Kidney epithelial cell (primary cell): ENCODE data around the gene ALB. TPM values are rescaled to one million over a fixed set of nuclear protein-coding genes. Genes with fewer than 3 reads are reported as not detected.

Source experiments
- DNase-seq: peaks from one replicate; pipeline ENCODE4 v3.0.0-alpha.2; 2010; ENCODE audit warnings: low read depth
- H3K27me3 ChIP-seq: 2 replicates; pipeline ENCODE4 v1.6.0; 2011; ENCODE audit warnings: low read length; ENCODE audit not compliant: control insufficient read depth, insufficient read depth
- H3K36me3 ChIP-seq: 2 replicates; pipeline ENCODE4 v1.5.1; 2011; ENCODE audit warnings: low read length; ENCODE audit not compliant: control insufficient read depth, insufficient read depth
- H3K4me3 ChIP-seq: 2 replicates; pipeline ENCODE4 v1.5.1; 2011; ENCODE audit warnings: low read depth, mild to moderate bottlenecking, control low read depth, low read length
- total RNA-seq: library from RNA; depleted of rRNA; stranded (reverse); fragments of >200 nt; gene quantifications from 2 replicates; pipeline ENCODE4 v1.2.3, GENCODE V29; 2015
- TF ChIP-seq, protein P1 (sequence below): IDR thresholded peaks from 2 replicates; pipeline ENCODE4 v1.5.1; 2011; ENCODE audit warnings: mild to moderate bottlenecking, moderate library complexity, low read length, control low read depth, inconsistent platforms; ENCODE audit not compliant: insufficient read depth, poor library complexity, severe bottlenecking

The ALB gene
- total RNA-seq, 1 donor from 2014 or later, result not detected

DNA sequence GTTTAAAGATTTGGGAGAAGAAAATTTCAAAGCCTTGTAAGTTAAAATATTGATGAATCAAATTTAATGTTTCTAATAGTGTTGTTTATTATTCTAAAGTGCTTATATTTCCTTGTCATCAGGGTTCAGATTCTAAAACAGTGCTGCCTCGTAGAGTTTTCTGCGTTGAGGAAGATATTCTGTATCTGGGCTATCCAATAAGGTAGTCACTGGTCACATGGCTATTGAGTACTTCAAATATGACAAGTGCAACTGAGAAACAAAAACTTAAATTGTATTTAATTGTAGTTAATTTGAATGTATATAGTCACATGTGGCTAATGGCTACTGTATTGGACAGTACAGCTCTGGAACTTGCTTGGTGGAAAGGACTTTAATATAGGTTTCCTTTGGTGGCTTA lies 1.1 kb downstream of the ALB start:
- no peaks in the 10 kb centered on the region for H3K36me3 ChIP-seq
- TF ChIP-seq, protein P1, sequence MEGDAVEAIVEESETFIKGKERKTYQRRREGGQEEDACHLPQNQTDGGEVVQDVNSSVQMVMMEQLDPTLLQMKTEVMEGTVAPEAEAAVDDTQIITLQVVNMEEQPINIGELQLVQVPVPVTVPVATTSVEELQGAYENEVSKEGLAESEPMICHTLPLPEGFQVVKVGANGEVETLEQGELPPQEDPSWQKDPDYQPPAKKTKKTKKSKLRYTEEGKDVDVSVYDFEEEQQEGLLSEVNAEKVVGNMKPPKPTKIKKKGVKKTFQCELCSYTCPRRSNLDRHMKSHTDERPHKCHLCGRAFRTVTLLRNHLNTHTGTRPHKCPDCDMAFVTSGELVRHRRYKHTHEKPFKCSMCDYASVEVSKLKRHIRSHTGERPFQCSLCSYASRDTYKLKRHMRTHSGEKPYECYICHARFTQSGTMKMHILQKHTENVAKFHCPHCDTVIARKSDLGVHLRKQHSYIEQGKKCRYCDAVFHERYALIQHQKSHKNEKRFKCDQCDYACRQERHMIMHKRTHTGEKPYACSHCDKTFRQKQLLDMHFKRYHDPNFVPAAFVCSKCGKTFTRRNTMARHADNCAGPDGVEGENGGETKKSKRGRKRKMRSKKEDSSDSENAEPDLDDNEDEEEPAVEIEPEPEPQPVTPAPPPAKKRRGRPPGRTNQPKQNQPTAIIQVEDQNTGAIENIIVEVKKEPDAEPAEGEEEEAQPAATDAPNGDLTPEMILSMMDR, result no peak
- no peak overlapping the region for H3K4me3 ChIP-seq
- no peaks in the 10 kb centered on the region for H3K27me3 ChIP-seq
- no peak for DNase-seq

DNA sequence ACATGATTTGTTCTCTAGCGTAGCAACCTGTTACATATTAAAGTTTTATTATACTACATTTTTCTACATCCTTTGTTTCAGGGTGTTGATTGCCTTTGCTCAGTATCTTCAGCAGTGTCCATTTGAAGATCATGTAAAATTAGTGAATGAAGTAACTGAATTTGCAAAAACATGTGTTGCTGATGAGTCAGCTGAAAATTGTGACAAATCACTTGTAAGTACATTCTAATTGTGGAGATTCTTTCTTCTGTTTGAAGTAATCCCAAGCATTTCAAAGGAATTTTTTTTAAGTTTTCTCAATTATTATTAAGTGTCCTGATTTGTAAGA lies 2.4 kb downstream of the ALB start:
- Histone ChIP-seq H3K27me3 (no peaks in the 10 kb centered on the region), H3K4me3 (no peak overlapping the region), H3K36me3 (no peaks in the 10 kb centered on the region)
- no peak for DNase-seq
- TF ChIP-seq, protein P1, result no peak

DNA sequence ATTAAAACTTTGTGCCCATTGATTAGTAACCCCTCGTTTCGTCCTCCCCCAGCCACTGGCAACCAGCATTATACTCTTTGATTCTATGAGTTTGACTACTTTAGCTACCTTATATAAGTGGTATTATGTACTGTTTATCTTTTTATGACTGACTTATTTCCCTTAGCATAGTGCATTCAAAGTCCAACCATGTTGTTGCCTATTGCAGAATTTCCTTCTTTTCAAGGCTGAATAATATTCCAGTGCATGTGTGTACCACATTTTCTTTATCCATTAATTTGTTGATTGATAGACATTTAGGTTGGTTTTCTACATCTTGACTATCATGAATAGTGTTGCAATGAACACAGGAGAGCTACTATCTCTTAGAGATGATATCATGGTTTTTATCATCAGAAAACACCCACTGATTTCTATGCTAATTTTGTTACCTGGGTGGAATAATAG lies 3.2 kb downstream of the ALB start:
- TF ChIP-seq, protein P1, result no peak
- H3K27me3 ChIP-seq, result no peaks in the 10 kb centered on the region
- no peaks in the 10 kb centered on the region for H3K36me3 ChIP-seq
- DNase-seq, result no peak
- H3K4me3 ChIP-seq, result no peak overlapping the region

DNA sequence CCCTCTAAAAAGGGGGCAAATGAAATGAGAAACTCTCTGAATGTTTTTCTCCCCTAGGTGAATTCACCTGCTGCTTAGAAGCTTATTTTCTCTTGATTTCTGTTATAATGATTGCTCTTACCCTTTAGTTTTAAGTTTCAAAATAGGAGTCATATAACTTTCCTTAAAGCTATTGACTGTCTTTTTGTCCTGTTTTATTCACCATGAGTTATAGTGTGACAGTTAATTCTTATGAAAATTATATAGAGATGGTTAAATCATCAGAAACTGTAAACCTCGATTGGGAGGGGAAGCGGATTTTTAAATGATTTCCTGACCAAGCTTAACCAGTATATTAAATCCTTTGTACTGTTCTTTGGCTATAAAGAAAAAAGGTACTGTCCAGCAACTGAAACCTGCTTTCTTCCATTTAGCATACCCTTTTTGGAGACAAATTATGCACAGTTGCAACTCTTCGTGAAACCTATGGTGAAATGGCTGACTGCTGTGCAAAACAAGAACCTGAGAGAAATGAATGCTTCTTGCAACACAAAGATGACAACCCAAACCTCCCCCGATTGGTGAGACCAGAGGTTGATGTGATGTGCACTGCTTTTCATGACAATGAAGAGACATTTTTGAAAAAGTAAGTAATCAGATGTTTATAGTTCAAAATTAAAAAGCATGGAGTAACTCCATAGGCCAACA lies 4.2 kb downstream of the ALB start:
- TF ChIP-seq, protein P1, result no peak
- Histone ChIP-seq H3K4me3 (no peak overlapping the region), H3K27me3 (no peaks in the 10 kb centered on the region), H3K36me3 (no peaks in the 10 kb centered on the region)
- DNase-seq, result no peak

DNA sequence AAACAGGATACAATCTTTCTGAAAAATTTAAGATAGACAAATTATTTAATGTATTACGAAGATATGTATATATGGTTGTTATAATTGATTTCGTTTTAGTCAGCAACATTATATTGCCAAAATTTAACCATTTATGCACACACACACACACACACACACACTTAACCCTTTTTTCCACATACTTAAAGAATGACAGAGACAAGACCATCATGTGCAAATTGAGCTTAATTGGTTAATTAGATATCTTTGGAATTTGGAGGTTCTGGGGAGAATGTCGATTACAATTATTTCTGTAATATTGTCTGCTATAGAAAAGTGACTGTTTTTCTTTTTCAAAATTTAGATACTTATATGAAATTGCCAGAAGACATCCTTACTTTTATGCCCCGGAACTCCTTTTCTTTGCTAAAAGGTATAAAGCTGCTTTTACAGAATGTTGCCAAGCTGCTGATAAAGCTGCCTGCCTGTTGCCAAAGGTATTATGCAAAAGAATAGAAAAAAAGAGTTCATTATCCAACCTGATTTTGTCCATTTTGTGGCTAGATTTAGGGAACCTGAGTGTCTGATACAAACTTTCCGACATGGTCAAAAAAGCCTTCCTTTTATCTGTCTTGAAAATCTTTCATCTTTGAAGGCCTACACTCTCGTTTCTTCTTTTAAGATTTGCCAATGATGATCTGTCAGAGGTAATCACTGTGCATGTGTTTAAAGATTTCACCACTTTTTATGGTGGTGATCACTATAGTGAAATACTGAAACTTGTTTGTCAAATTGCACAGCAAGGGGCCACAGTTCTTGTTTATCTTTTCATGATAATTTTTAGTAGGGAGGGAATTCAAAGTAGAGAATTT lies 5.2 kb downstream of the ALB start:
- Histone ChIP-seq H3K36me3 (no peaks in the 10 kb centered on the region), H3K4me3 (no peak overlapping the region), H3K27me3 (no peaks in the 10 kb centered on the region)
- TF ChIP-seq, protein P1, result no peak
- no peak for DNase-seq
